BE2C (cell line): Measurements from ENCODE around the gene TIAM2.

Source experiments
- DNase-seq: peaks from one replicate; pipeline ENCODE4 v3.0.0-alpha.2; 2020
- H3K27me3 ChIP-seq: fragments of 250-450 bp; sonication (Bioruptor Pico); 2 replicates; pipeline ENCODE4 v1.5.1; 2020; ENCODE audit warnings: mild to moderate bottlenecking
- H3K36me3 ChIP-seq: fragments of 250-450 bp; sonication (Bioruptor Pico); 2 replicates; pipeline ENCODE4 v1.5.1; 2020; ENCODE audit warnings: mild to moderate bottlenecking
- H3K4me1 ChIP-seq: fragments of 250-450 bp; sonication (Bioruptor Pico); 2 replicates; pipeline ENCODE4 v1.5.1; 2020
- H3K4me3 ChIP-seq: 2 replicates; pipeline ENCODE4 v1.5.1; 2011; ENCODE audit warnings: low read depth, low read length
- H3K9me3 ChIP-seq: fragments of 250-450 bp; sonication (Bioruptor Pico); 2 replicates; pipeline ENCODE4 v1.5.1; 2020
- CTCF ChIP-seq: IDR thresholded peaks from 2 replicates; pipeline ENCODE4 v1.5.1; 2012; ENCODE audit warnings: mild to moderate bottlenecking, low read depth, low read length

Gene TIAM2

GRCh38 chr6:155033021-155033791 is 38.1 kb downstream of the TIAM2 start:
- Histone ChIP-seq H3K36me3 (no peaks in the 10 kb centered on the region), H3K9me3 (no peaks in the 10 kb centered on the region), H3K4me3 (no peak overlapping the region), H3K27me3 (no peaks in the 10 kb centered on the region), H3K4me1 (no peaks in the 10 kb centered on the region)
- no peak for TF ChIP-seq CTCF
- DNase-seq: no peak

- Histone ChIP-seq H3K36me3 (no peaks in the 10 kb centered on the region), H3K27me3 (no peaks in the 10 kb centered on the region), H3K4me1 (peaks cover 13% of the 10 kb centered on the region), H3K4me3 (no peak overlapping the region), H3K9me3 (no peaks in the 10 kb centered on the region)
- no peak for DNase-seq
- no peak for TF ChIP-seq CTCF
These were observed 41.8 kb downstream of the TIAM2 start for GRCh38 chr6:155036907-155037306.

- TF ChIP-seq CTCF: no peak
- Histone ChIP-seq H3K27me3 (no peaks in the 10 kb centered on the region), H3K9me3 (no peaks in the 10 kb centered on the region), H3K4me1 (peaks cover 15% of the 10 kb centered on the region), H3K4me3 (no peak overlapping the region), H3K36me3 (no peaks in the 10 kb centered on the region)
- DNase-seq: no peak
These were observed 43.0 kb downstream of the TIAM2 start for GRCh38 chr6:155038104-155038503.

GRCh38 chr6:155038527-155038926 is 43.4 kb downstream of the TIAM2 start:
- H3K4me3 ChIP-seq: no peak overlapping the region
- H3K9me3 ChIP-seq: no peaks in the 10 kb centered on the region
- H3K27me3 ChIP-seq: no peaks in the 10 kb centered on the region
- peaks cover 15% of the 10 kb centered on the region for H3K4me1 ChIP-seq
- no peak for TF ChIP-seq CTCF
- no peaks in the 10 kb centered on the region for H3K36me3 ChIP-seq
- no peak for DNase-seq

GRCh38 chr6:155039618-155040017 is 44.5 kb downstream of the TIAM2 start:
- H3K4me1 ChIP-seq: peaks cover 15% of the 10 kb centered on the region
- no peak overlapping the region for H3K4me3 ChIP-seq
- H3K27me3 ChIP-seq: no peaks in the 10 kb centered on the region
- DNase-seq: no peak
- no peaks in the 10 kb centered on the region for H3K9me3 ChIP-seq
- TF ChIP-seq CTCF: no peak
- no peaks in the 10 kb centered on the region for H3K36me3 ChIP-seq

GRCh38 chr6:155040154-155040553 is 45.0 kb downstream of the TIAM2 start:
- no peaks in the 10 kb centered on the region for H3K27me3 ChIP-seq
- no peaks in the 10 kb centered on the region for H3K9me3 ChIP-seq
- no peak overlapping the region for H3K4me3 ChIP-seq
- peaks cover 15% of the 10 kb centered on the region for H3K4me1 ChIP-seq
- H3K36me3 ChIP-seq: no peaks in the 10 kb centered on the region
- TF ChIP-seq CTCF: no peak
- peak; percentile 71 for DNase-seq
